HEK293 (cell line): ENCODE measurements around the gene CNGA4.

Experiments
- CTCF ChIP-seq: fragments of 450-650 bp; formaldehyde crosslinking; IDR thresholded peaks from 2 replicates; pipeline ENCODE4 v1.5.1; 2016; ENCODE audit warnings: missing biosample characterization, missing genetic modification characterization
- SP3 ChIP-seq: fragments of 450-650 bp; formaldehyde crosslinking; IDR thresholded peaks from 2 replicates; pipeline ENCODE4 v1.5.1; 2016; ENCODE audit warnings: missing biosample characterization, missing genetic modification characterization
- TRIM28 ChIP-seq: IDR thresholded peaks from 2 replicates; pipeline ENCODE4 v1.6.1; 2011; ENCODE audit warnings: low read length, control low read depth, borderline replicate concordance
- TSHZ1 ChIP-seq: fragments of 450-650 bp; formaldehyde crosslinking; IDR thresholded peaks from 2 replicates; pipeline ENCODE4 v1.5.1; 2016; ENCODE audit warnings: missing biosample characterization, missing genetic modification characterization, borderline replicate concordance
- ZBTB1 ChIP-seq: fragments of 450-650 bp; formaldehyde crosslinking; IDR thresholded peaks from 2 replicates; pipeline ENCODE4 v1.5.1; 2016; ENCODE audit warnings: missing biosample characterization, missing genetic modification characterization
- ZFHX2 ChIP-seq: fragments of 450-650 bp; formaldehyde crosslinking; conservative IDR thresholded peaks from 2 replicates; pipeline ENCODE4 v1.5.1; 2016; ENCODE audit warnings: missing biosample characterization, missing genetic modification characterization
- ZNF24 ChIP-seq: fragments of 450-650 bp; formaldehyde crosslinking; IDR thresholded peaks from 2 replicates; pipeline ENCODE4 v1.5.1; 2016; ENCODE audit warnings: missing biosample characterization, missing genetic modification characterization
- ZNF701 ChIP-seq: fragments of 450-650 bp; formaldehyde crosslinking; IDR thresholded peaks from 2 replicates; pipeline ENCODE4 v1.5.1; 2016; ENCODE audit warnings: missing biosample characterization, missing genetic modification characterization
- ZNF707 ChIP-seq: fragments of 450-650 bp; formaldehyde crosslinking; IDR thresholded peaks from 2 replicates; pipeline ENCODE4 v1.5.1; 2016; ENCODE audit warnings: missing biosample characterization, missing genetic modification characterization
- TF ChIP-seq, protein P1 (sequence below): fragments of 450-650 bp; formaldehyde crosslinking; IDR thresholded peaks from 2 replicates; pipeline ENCODE4 v1.5.1; 2016; ENCODE audit warnings: missing biosample characterization, missing genetic modification characterization
- TF ChIP-seq, protein P2 (sequence below): fragments of 450-650 bp; formaldehyde crosslinking; IDR thresholded peaks from 2 replicates; pipeline ENCODE4 v1.5.1; 2016; ENCODE audit warnings: missing biosample characterization, missing genetic modification characterization
- TF ChIP-seq, protein P3 (sequence below): fragments of 450-650 bp; formaldehyde crosslinking; conservative IDR thresholded peaks from 2 replicates; pipeline ENCODE4 v1.5.1; 2016; ENCODE audit warnings: low read depth, missing biosample characterization, missing genetic modification characterization

GRCh38 chr11:6258571-6259081 lies 19.7 kb downstream of the CNGA4 start:
- TF ChIP-seq ZBTB1 (tag by site-specific recombination) (no peak), TSHZ1 (tag by site-specific recombination) (no peak), ZNF707 (tag by site-specific recombination) (no peak), CTCF (tag by site-specific recombination) (0 out of 2 replicates have a peak, but pooled peaks have one; percentile 15), SP3 (tag by site-specific recombination) (no peak), ZNF24 (tag by site-specific recombination) (no peak), TRIM28 (no peak), ZNF701 (tag by site-specific recombination) (no peak), ZFHX2 (no peak)
- TF ChIP-seq, protein P1, sequence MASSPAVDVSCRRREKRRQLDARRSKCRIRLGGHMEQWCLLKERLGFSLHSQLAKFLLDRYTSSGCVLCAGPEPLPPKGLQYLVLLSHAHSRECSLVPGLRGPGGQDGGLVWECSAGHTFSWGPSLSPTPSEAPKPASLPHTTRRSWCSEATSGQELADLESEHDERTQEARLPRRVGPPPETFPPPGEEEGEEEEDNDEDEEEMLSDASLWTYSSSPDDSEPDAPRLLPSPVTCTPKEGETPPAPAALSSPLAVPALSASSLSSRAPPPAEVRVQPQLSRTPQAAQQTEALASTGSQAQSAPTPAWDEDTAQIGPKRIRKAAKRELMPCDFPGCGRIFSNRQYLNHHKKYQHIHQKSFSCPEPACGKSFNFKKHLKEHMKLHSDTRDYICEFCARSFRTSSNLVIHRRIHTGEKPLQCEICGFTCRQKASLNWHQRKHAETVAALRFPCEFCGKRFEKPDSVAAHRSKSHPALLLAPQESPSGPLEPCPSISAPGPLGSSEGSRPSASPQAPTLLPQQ, result no peak
- TF ChIP-seq, protein P2, sequence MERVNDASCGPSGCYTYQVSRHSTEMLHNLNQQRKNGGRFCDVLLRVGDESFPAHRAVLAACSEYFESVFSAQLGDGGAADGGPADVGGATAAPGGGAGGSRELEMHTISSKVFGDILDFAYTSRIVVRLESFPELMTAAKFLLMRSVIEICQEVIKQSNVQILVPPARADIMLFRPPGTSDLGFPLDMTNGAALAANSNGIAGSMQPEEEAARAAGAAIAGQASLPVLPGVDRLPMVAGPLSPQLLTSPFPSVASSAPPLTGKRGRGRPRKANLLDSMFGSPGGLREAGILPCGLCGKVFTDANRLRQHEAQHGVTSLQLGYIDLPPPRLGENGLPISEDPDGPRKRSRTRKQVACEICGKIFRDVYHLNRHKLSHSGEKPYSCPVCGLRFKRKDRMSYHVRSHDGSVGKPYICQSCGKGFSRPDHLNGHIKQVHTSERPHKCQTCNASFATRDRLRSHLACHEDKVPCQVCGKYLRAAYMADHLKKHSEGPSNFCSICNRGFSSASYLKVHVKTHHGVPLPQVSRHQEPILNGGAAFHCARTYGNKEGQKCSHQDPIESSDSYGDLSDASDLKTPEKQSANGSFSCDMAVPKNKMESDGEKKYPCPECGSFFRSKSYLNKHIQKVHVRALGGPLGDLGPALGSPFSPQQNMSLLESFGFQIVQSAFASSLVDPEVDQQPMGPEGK, result no peak
- TF ChIP-seq, protein P3, sequence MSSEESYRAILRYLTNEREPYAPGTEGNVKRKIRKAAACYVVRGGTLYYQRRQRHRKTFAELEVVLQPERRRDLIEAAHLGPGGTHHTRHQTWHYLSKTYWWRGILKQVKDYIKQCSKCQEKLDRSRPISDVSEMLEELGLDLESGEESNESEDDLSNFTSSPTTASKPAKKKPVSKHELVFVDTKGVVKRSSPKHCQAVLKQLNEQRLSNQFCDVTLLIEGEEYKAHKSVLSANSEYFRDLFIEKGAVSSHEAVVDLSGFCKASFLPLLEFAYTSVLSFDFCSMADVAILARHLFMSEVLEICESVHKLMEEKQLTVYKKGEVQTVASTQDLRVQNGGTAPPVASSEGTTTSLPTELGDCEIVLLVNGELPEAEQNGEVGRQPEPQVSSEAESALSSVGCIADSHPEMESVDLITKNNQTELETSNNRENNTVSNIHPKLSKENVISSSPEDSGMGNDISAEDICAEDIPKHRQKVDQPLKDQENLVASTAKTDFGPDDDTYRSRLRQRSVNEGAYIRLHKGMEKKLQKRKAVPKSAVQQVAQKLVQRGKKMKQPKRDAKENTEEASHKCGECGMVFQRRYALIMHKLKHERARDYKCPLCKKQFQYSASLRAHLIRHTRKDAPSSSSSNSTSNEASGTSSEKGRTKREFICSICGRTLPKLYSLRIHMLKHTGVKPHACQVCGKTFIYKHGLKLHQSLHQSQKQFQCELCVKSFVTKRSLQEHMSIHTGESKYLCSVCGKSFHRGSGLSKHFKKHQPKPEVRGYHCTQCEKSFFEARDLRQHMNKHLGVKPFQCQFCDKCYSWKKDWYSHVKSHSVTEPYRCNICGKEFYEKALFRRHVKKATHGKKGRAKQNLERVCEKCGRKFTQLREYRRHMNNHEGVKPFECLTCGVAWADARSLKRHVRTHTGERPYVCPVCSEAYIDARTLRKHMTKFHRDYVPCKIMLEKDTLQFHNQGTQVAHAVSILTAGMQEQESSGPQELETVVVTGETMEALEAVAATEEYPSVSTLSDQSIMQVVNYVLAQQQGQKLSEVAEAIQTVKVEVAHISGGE (tag by site-specific recombination), result no peak
